Stimulated activated CD8-positive, alpha-beta memory T cell treated with anti-CD3 and anti-CD28 coated beads, Interleukin-4, amount 100 ng/mL, for 24 hours (primary cell): ENCODE data around the gene PRAMEF33.
"Not testable (repeated sequence)": the region's sequence is repeated elsewhere in the genome, so short reads cannot be mapped to it uniquely, and the experiment has no call there.

Experiments
- DNase-seq: peaks from one replicate; pipeline ENCODE4 v3.0.0-alpha.2; 2020; ENCODE audit warnings: low read depth

PRAMEF33 gene, protein sequence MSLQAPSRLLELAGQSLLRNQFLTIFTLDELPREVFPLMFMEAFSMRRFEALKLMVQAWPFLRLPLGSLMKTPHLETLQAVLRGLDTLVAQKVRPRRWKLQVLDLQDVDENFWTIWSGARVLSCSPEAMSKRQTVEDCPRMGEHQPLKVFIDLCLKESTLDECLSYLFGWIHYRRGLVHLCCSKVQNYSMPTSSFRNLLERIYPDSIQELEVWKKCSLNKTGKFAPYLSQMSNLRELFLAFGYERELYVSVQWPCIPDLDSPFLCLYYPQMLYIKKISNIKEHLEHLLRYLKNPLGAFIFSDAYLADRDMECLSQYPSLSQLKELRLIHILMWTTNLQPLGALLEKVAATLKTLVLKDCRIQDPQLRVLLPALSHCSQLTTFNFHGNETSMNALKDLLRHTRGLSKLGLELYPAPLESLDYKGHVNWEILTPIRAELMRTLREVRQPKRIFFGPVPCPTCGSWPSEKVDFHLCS

DNA sequence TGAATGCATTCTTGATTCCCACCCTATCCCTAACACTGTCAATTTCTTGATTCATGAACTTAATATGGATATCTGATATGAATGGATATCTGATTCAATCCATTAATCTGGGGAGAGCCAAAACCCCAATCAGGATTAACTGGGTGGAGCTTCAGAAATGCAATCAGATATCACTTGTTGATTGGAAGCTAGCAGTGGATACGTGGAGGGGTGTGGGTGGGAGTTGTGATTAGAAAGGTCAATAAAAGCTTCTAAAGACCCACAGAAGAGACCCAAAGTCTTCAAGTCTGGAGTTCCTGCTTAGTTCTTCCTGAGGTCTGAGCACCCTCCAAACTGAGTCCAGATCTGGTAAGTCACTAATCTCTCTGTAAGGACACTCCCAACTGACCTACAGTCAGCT, at the start of gene PRAMEF33:
TSS of gene PRAMEF33 (plus strand) at position 301 of the 400 bp plus-strand sequence. CDS start 2,416 bp downstream, outside the sequence.
- DNase-seq, result not testable (repeated sequence)

DNA sequence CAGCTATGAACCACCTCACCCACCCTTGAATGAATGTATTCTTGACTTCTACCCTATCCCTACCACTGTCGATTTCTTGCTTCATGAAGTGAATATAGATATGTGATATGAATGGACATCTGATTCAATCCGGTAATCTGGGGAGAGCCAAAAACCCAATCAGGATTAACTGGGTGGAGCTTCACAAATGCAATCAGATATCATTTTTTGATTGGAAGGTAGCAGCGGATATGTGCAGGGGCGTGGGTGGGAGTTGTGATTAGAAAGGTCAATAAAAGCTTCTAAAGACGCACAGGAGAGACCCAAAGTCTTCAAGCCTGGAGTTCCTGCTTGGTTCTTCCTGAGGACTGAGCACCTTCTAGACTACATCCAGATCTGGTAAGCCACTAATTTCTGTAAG, 49.4 kb upstream of the PRAMEF33 start, which contains the start of gene PRAMEF5:
TSS of gene PRAMEF5 (plus strand) at position 301 of the 400 bp plus-strand sequence. CDS start 5,071 bp downstream, outside the sequence.
- not testable (repeated sequence) for DNase-seq

DNA sequence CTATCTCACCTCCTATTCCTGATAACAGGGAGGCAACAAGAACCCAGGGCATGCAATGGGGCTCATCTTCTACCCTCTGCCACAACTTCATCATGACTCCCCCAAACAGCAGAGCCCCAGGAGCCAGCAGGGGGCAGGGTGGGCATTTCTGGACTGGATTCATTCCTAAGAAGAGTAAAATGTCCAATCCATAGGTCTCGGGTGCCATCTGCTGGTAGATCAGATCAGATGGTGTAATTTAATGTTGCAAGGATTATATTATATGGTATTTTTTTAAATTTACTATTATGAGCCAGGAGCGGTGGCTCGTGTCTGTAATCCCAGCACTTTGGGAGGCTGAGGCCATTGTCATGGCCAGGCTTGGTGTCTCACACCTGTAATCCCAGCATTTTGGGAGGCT, 38.2 kb upstream of the PRAMEF33 start:
- not testable (repeated sequence) for DNase-seq

DNA sequence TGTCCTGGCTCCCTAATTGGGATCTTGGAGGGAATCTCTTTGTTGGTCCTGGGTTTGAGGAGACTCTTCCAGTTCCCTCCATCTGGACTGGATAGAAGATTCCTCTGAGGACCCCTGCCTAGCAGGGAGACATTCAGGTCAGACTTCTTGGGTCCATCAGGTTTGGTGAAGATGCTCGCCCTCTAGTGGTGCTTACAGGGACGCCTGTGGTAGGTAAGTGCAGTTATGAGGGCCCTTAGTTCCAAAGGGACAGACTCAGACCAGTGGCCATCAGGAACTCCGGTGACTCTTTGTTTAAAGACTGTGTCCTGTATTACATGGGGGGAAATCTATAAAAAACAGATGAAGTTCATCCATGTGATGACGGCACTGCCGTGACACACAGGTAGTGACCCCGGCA, 26.3 kb upstream of the PRAMEF33 start:
- DNase-seq, result not testable (repeated sequence)

DNA sequence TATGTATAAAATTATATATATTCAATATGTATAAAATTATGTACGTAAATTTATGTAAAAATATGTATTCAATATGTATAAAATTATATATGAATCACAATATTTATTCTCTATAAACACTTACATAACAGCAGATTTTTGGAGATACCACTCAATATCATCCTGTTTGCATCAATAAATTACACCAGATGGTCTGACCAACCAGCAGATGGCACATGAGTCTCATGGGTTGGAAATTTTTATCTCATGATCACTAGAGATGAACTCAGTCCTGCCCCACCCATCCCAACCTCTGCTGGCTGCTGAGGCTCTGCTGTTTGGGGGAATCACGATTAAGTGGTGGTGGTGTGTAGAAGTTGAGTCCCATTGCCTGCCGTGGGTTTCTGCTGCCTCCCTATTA, 23.7 kb upstream of the PRAMEF33 start:
- not testable (repeated sequence) for DNase-seq

DNA sequence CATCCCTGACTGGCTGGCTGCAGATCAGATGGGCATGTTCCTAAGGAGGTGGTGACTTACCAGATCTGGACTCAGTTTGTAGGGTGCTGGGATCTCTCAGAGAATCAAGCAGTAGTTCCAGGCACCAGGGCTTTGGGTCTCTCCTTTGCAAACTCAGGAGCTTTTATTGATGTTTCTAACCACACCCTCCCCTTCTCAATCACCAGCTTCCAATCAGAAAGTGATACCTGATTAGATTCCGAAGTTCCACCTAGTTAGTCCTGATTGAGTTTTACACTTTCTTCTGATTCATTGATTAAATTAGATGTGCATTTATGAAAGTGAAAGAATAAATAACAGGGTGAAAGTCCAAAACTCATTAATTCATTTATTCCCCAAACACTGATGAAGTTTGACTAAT, 18.3 kb upstream of the PRAMEF33 start, which contains the start of gene PRAMEF8:
TSS of gene PRAMEF8 (minus strand) at position 101 of the 400 bp plus-strand sequence. CDS start 1,046 bp downstream, outside the sequence.
- DNase-seq, result not testable (repeated sequence)

DNA sequence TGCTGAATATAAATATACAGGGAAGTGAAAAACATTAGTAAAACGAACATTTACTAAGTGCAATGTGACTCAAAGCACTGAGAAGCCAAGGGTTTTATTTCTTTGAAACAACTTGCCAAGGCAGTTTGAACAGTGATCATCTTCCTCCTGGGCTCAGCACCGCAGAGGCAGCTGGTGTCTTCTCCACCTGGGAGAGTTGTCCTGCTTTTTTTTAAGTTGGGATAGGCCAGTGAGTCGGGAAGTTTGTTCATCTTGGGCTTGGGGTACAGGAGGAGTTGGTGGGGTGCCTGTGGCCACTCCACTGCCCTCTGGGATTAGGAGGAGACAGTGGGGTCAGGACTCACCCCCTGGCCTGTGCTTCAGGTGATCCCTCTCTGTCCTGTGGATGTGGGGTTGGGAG, 14.3 kb upstream of the PRAMEF33 start:
- not testable (repeated sequence) for DNase-seq

DNA sequence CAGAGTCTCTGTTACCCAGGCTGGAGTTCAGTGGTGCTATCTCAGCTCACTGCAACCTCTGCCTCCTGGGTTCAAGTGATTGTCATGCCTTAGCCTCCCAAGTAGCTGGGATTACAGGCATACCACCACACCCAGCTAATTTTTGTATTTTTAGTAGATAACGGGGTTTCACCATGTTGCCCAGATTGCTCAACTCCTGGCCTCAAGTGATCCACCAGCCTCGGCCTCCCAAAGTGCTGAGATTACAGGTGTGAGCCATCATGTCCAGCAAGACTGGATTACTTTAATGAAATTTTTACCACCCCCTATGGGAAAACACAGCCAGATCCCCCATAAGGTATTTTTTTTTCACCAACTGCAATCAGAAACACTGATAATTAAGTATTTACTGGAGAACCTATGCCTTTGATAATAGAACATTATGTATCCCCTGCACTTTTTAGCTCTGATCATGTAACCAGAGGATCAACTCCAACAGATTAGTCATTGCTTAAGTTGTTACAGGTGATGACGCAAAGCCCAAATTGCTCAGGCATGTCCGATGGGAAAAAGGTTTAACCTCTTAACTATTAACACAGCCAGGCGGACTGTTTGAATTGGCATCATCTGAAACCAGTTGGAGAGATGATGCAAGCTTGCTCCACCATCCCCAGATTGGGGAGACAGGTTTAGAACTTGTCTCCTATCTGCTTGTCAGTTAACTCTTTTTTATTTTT, 6.0 kb upstream of the PRAMEF33 start:
- DNase-seq, result not testable (repeated sequence)

DNA sequence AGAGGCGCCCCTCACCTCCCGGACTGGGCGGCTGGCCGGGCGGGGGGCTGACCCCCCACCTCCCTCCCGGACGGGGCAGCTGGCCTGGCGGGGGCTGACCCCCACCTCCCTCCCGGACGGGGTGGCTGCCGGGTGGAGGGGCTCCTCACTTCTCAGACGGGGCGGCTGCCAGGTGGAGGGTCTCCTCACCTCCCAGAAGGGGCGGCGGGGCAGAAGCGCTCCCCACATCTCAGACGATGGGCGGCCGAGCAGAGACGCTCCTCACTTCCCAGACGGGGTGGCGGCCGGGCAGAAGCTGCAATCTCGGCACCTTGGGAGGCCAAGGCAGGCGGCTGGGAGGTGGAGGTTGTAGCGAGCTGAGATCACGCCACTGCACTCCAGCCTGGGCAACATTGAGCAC, 4.6 kb upstream of the PRAMEF33 start:
- DNase-seq, result not testable (repeated sequence)

DNA sequence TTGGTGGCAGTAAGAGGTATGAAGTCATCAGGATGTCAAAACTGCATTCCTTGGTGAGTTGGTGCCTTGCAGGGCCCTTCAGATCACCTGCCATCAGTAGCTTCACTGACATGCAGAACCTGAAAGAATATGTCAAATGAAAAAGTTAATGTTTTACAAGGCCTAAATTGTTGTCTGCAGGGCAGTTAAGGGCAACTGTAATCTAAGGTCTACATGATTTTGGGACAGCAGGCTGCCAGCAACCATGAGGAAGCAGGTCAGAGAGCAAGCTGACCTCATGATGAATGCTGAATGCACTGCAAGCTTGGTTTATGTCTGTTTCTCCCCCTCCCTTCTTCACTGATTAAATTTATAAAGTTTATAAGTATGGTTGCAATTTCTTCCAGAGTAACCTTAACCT, 1.1 kb upstream of the PRAMEF33 start:
- not testable (repeated sequence) for DNase-seq

DNA sequence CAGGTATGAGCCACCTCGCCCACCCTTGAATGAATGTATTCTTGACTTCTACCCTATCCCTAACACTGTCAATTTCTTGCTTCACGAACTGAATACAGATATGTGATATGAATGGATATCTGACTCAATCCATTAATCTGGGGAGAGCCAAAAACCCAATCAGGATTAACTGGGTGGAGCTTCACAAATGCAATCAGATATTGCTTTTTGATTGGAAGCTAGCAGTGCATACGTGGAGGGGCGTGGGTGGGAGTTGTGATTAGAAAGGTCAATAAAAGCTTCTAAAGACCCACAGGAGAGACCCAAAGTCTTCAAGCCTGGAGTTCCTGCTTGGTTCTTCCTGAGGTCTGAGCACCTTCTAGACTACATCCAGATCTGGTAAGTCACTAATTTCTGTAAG, 11.9 kb downstream of the PRAMEF33 start, which contains the start of gene PRAMEF15:
TSS of gene PRAMEF15 (plus strand) at position 301 of the 400 bp plus-strand sequence. CDS start 2,827 bp downstream, outside the sequence.
- not testable (repeated sequence) for DNase-seq

DNA sequence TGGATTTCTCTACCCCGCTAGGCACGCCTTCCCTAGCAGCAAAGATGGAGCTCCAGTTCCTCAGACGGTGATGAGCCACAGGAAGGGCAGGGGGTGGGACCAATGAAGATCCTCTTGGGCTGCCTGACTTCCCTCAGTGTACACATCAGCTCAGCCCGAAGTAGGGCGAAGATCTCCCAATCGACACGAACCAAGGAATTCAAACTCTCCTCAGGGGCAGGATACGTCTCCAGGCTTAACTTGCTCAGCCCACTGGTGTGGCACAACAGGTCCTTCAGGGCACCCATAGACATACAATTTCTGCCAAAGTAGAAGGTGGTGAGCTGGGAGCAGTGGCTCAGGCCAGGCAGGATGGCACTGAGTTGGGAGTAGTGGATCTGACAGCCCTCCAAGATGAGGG, 39.2 kb downstream of the PRAMEF33 start:
- not testable (repeated sequence) for DNase-seq

DNA sequence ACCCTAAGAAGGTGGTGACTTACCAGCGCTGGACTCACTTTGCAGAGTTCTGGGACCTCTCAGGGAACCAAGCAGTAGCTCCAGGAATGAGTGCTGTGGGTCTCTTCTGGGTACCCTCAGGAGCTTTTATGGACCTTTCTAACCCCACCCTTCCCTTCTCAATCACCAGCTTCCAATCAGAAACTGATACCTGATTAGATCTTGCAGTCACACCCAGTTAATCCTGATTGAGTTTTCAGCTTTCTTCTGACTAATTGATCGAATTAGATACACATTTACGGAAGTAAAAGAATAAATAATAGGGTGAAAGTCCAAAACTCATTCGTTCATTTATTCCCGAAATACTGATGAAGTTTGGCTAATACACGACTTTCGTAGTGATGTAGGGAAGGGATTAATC, 43.7 kb downstream of the PRAMEF33 start, which contains the start of gene PRAMEF14:
TSS of gene PRAMEF14 (minus strand) at position 101 of the 400 bp plus-strand sequence. CDS start 1,820 bp downstream, outside the sequence.
- not testable (repeated sequence) for DNase-seq

DNA sequence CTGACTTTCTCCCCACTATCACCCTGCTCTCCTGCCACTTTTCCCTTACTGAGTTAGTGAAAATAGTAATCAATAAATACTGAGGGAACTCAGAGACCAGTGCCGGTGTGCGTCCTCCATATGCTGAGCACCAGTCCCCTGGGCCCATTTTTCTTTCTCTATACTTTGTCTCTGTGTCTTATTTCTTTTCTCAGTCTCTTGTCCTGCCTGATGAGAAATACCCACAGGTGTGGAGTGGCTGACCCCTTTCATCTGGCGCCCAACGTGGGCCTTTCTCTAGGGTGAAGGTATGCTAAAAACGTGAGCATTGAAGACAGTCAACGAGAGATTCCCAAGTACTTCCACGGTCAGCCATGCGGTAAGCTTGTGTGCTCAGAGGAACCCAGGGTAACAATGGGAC, 50.1 kb downstream of the PRAMEF33 start:
- not testable (repeated sequence) for DNase-seq

DNA sequence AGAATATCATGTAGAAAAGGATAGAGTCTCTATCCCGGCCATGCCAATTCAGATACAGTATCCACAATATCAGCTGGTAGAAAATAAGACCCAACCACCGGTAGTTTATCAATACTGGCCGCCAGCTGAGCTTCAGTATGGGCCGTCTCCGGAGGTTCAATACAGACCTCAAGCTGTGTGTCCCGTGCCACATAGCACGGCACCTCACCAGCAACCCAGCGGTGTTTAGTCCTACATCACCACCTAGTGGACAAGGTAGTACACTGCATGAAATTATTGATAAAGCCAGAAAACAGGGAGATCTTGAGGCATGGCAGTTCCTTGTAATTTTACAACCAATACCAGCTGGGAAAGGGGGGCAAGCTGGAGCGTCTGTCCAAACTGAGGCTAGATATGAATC, 51.1 kb downstream of the PRAMEF33 start:
- not testable (repeated sequence) for DNase-seq

DNA sequence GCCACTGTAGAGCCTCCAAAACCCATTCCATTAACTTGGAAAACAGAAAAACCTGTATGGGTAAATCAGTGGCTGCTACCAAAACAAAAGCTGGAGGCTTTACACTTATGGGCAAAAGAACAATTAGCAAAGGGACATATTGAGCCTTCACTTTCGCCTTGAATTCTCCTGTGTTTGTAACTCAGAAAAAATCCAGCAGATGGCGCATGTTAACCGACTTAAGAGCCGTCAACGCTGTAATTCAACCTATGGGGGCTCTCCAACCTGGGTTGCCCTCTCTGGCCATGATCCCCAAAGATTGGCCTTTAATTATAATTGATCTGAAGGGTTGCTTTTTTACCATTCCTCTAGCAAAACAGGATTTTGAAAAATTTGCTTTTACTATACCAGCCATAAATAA, 53.4 kb downstream of the PRAMEF33 start:
- not testable (repeated sequence) for DNase-seq
